IMR-90 (cell line): ENCODE data around the gene LRRC7.

Experiments used
- BHLHE40 ChIP-seq: fragments of 150-350 bp; IDR thresholded peaks from 2 replicates; pipeline ENCODE4 v1.6.1; 2016; ENCODE audit warnings: mild to moderate bottlenecking, low read depth, low read length
- CEBPB ChIP-seq: IDR thresholded peaks from 2 replicates; pipeline ENCODE4 v1.6.1; 2012; ENCODE audit warnings: low read depth, low read length, improper control_type of control experiment
- CHD1 ChIP-seq: IDR thresholded peaks from 2 replicates; pipeline ENCODE4 v1.6.1; 2012; ENCODE audit warnings: low read depth, low read length, improper control_type of control experiment
- MAZ ChIP-seq: IDR thresholded peaks from 2 replicates; pipeline ENCODE4 v1.6.1; 2012; ENCODE audit warnings: low read depth, mild to moderate bottlenecking, low read length, improper control_type of control experiment, moderate library complexity, borderline replicate concordance
- MXI1 ChIP-seq: IDR thresholded peaks from 2 replicates; pipeline ENCODE4 v1.6.1; 2012; ENCODE audit warnings: low read depth, mild to moderate bottlenecking, low read length, moderate library complexity, borderline replicate concordance
- POLR2A ChIP-seq: IDR thresholded peaks from 2 replicates; pipeline ENCODE4 v1.6.1; 2012; ENCODE audit warnings: mild to moderate bottlenecking, low read depth, low read length
- RCOR1 ChIP-seq: IDR thresholded peaks from 2 replicates; pipeline ENCODE4 v1.6.1; 2012; ENCODE audit warnings: mild to moderate bottlenecking, low read length, improper control_type of control experiment; ENCODE audit not compliant: insufficient replicate concordance
- TF ChIP-seq, protein P1 (sequence below): conservative IDR thresholded peaks from 2 replicates; pipeline ENCODE4 v1.5.1; 2012; ENCODE audit warnings: mild to moderate bottlenecking, low read depth, low read length, improper control_type of control experiment
- TF ChIP-seq, protein P2 (sequence below): fragments of 150-350 bp; IDR thresholded peaks from 2 replicates; pipeline ENCODE4 v1.6.1; 2017; ENCODE audit warnings: mild to moderate bottlenecking, antibody characterized with exemption, low read length, low read depth

DNA sequence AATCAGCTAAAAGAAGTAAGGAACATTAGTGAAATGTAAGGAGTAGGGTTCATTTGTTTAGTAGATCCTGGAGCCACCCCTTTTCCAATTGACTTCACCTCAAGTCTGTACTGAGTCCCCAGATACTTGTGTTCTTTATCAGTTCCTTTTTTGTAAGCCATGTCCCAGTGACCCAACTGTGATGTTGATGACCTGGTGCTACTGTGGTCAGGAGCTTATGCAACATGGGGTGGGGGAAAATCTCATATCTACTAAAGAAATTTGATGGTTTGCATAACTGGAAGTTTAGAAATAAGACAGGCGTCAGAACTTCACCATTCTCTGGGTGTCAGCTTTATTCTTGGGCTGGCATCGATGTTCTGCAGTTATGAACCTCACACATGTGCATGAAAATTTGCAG lies 120.5 kb downstream of the LRRC7 start:
- TF ChIP-seq, protein P1, sequence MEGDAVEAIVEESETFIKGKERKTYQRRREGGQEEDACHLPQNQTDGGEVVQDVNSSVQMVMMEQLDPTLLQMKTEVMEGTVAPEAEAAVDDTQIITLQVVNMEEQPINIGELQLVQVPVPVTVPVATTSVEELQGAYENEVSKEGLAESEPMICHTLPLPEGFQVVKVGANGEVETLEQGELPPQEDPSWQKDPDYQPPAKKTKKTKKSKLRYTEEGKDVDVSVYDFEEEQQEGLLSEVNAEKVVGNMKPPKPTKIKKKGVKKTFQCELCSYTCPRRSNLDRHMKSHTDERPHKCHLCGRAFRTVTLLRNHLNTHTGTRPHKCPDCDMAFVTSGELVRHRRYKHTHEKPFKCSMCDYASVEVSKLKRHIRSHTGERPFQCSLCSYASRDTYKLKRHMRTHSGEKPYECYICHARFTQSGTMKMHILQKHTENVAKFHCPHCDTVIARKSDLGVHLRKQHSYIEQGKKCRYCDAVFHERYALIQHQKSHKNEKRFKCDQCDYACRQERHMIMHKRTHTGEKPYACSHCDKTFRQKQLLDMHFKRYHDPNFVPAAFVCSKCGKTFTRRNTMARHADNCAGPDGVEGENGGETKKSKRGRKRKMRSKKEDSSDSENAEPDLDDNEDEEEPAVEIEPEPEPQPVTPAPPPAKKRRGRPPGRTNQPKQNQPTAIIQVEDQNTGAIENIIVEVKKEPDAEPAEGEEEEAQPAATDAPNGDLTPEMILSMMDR, result no peak
- TF ChIP-seq RCOR1 (no peak), POLR2A (no peak), CHD1 (no peak), MXI1 (no peak), CEBPB (no peak), MAZ (no peak), BHLHE40 (no peak)
- TF ChIP-seq, protein P2, sequence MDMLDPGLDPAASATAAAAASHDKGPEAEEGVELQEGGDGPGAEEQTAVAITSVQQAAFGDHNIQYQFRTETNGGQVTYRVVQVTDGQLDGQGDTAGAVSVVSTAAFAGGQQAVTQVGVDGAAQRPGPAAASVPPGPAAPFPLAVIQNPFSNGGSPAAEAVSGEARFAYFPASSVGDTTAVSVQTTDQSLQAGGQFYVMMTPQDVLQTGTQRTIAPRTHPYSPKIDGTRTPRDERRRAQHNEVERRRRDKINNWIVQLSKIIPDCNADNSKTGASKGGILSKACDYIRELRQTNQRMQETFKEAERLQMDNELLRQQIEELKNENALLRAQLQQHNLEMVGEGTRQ, result no peak
